Neural cell (in vitro differentiated cells): ENCODE data around the gene LTO1. TPM values are rescaled to one million over a fixed set of nuclear protein-coding genes. Genes with fewer than 3 reads are reported as not detected.

Experiments used
- H2AFZ ChIP-seq: fragments of 200-600, 300-800 bp; sonication (generic), shearing (Covaris generic); 2 replicates; pipeline ENCODE4 v1.6.0; 2014; ENCODE audit warnings: low read depth, mild to moderate bottlenecking, antibody characterized with exemption, low read length, moderate library complexity
- H3F3A ChIP-seq: fragments of 200-600 bp; shearing (Covaris generic); 2 replicates; pipeline ENCODE4 v1.6.1; 2016; ENCODE audit warnings: mild to moderate bottlenecking, moderate library complexity, mixed read lengths, antibody characterized with exemption, low read length; ENCODE audit not compliant: insufficient read depth, poor library complexity, severe bottlenecking
- H3K27ac ChIP-seq: fragments of 200-600, 300-800 bp; sonication (generic), shearing (Covaris generic); 2 replicates; pipeline ENCODE4 v1.5.1; 2014; ENCODE audit warnings: mild to moderate bottlenecking, low read length, moderate library complexity
- H3K27me3 ChIP-seq: fragments of 300-800, 200-600 bp; sonication (generic), shearing (Covaris generic); 2 replicates; pipeline ENCODE4 v1.6.0; 2014; ENCODE audit warnings: mild to moderate bottlenecking, low read depth, low read length, moderate library complexity; ENCODE audit not compliant: insufficient read depth
- H3K36me3 ChIP-seq: fragments of 300-800, 200-600 bp; sonication (generic), shearing (Covaris generic); 2 replicates; pipeline ENCODE4 v1.5.1; 2014; ENCODE audit warnings: mild to moderate bottlenecking, antibody characterized with exemption, low read length, moderate library complexity; ENCODE audit not compliant: insufficient read depth
- H3K4me2 ChIP-seq: fragments of 300-800, 200-600 bp; sonication (generic), shearing (Covaris generic); 2 replicates; pipeline ENCODE4 v1.6.0; 2014; ENCODE audit warnings: mild to moderate bottlenecking, low read length
- H3K4me3 ChIP-seq: fragments of 300-800, 200-600 bp; sonication (generic), shearing (Covaris generic); 2 replicates; pipeline ENCODE4 v1.5.1; 2014; ENCODE audit warnings: mild to moderate bottlenecking, low read length, moderate library complexity
- H3K79me2 ChIP-seq: fragments of 200-600 bp; shearing (Covaris generic); replicated peaks from 2 replicates; pipeline ENCODE4 v1.6.0; 2014; ENCODE audit warnings: mild to moderate bottlenecking, low read length, moderate library complexity; ENCODE audit not compliant: insufficient read depth
- H3K9ac ChIP-seq: fragments of 300-800, 200-600 bp; sonication (generic), shearing (Covaris generic); 2 replicates; pipeline ENCODE4 v1.6.1; 2016; ENCODE audit warnings: mild to moderate bottlenecking, low read length, mixed read lengths
- H3K9me2 ChIP-seq: fragments of 200-600 bp; shearing (Covaris generic); 2 replicates; pipeline ENCODE4 v1.6.1; 2016; ENCODE audit warnings: mild to moderate bottlenecking, low read length, mixed read lengths; ENCODE audit not compliant: insufficient read depth
- H3K9me3 ChIP-seq: fragments of 200-600, 300-800 bp; sonication (generic), shearing (Covaris generic); 2 replicates; pipeline ENCODE4 v1.6.1; 2016; ENCODE audit warnings: mild to moderate bottlenecking, mixed run types, low read length, moderate library complexity, mixed read lengths
- H4K20me1 ChIP-seq: fragments of 200-600 bp; shearing (Covaris generic); 2 replicates; pipeline ENCODE4 v1.6.1; 2016; ENCODE audit warnings: mild to moderate bottlenecking, mixed run types; ENCODE audit not compliant: insufficient read depth
- EP300 ChIP-seq: fragments of 450-650 bp; conservative IDR thresholded peaks from 2 replicates; pipeline ENCODE4 v1.6.1; 2014; ENCODE audit warnings: antibody characterized with exemption, mild to moderate bottlenecking, moderate library complexity; ENCODE audit not compliant: poor library complexity, severe bottlenecking
- EZH2 ChIP-seq: fragments of 200-600, 300-800 bp; shearing (Covaris generic), sonication (generic); IDR thresholded peaks from 2 replicates; pipeline ENCODE4 v1.6.1; 2014; ENCODE audit warnings: antibody characterized with exemption, low read length, borderline replicate concordance, mild to moderate bottlenecking; ENCODE audit not compliant: insufficient read depth, poor library complexity, severe bottlenecking
- MXI1 ChIP-seq: fragments of 450-650 bp; conservative IDR thresholded peaks from 2 replicates; pipeline ENCODE4 v1.6.1; 2014; ENCODE audit warnings: antibody characterized with exemption, mild to moderate bottlenecking; ENCODE audit not compliant: poor library complexity, severe bottlenecking
- POLR2AphosphoS5 ChIP-seq: IDR thresholded peaks from 2 replicates; pipeline ENCODE4 v1.6.1; 2012
- RAD21 ChIP-seq: fragments of 450-650 bp; conservative IDR thresholded peaks from 2 replicates; pipeline ENCODE4 v1.6.1; 2014; ENCODE audit warnings: antibody characterized with exemption, mild to moderate bottlenecking, moderate library complexity
- REST ChIP-seq: IDR thresholded peaks from 2 replicates; pipeline ENCODE4 v1.6.1; 2012; ENCODE audit warnings: borderline replicate concordance
- SMC3 ChIP-seq: fragments of 450-650 bp; conservative IDR thresholded peaks from 2 replicates; pipeline ENCODE4 v1.6.1; 2014; ENCODE audit warnings: antibody characterized with exemption, mild to moderate bottlenecking, moderate library complexity; ENCODE audit not compliant: poor library complexity
- TAF1 ChIP-seq: IDR thresholded peaks from 2 replicates; pipeline ENCODE4 v1.6.1; 2012; ENCODE audit warnings: low read depth
- polyA plus RNA-seq: library from polyadenylated mRNA; depleted of rRNA; stranded (reverse); fragments of >200 nt; gene quantifications from 2 replicates; pipeline ENCODE4 v1.2.3, GENCODE V29; 2014
- TF ChIP-seq, protein P1 (sequence below): fragments of 450-650 bp; IDR thresholded peaks from 2 replicates; pipeline ENCODE4 v1.5.1; 2014; ENCODE audit warnings: antibody characterized with exemption, mild to moderate bottlenecking, moderate library complexity; ENCODE audit not compliant: poor library complexity, severe bottlenecking

LTO1 gene
- polyA plus RNA-seq, 1 donor from 2014 or later = 44.4 TPM

- no peaks in the 10 kb centered on the region for H3K9me3 ChIP-seq
- no peak overlapping the region for H3K9ac ChIP-seq
- no peak overlapping the region for H3K27ac ChIP-seq
- no peak overlapping the region for H2AFZ ChIP-seq
- H3K36me3 ChIP-seq = no peaks in the 10 kb centered on the region
- peaks cover 19% of the 10 kb centered on the region for H3K27me3 ChIP-seq
- no peak overlapping the region for H3K4me3 ChIP-seq
- H3K9me2 ChIP-seq = no peaks in the 10 kb centered on the region
- no peak for TF ChIP-seq EP300
- no peaks in the 10 kb centered on the region for H4K20me1 ChIP-seq
- no peaks in the 10 kb centered on the region for H3F3A ChIP-seq
- peaks cover 32% of the 10 kb centered on the region for H3K79me2 ChIP-seq
- no peak overlapping the region for H3K4me2 ChIP-seq
Observed at GRCh38 chr11:69698362-69698761, 23.2 kb upstream of the LTO1 start.

DNA sequence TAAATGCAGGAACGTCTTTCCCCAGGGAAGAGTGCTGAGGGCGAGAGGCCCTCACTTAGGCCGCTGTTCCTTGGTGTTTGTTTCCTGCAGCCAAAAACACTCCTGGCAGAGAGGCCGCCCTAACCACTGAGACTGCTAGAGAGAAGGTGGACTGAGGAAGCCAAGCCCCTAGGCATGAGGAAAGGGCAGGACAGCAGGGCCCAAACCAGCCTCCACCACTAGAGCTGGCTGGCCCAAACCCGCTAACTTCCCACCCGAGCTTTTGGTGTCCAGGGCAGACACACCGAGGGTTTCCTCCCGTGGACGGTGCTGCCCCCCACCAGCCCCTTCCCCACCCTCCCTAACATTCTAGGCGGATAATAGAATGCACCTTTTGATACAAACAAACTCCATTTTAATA, 22.7 kb upstream of the LTO1 start:
- H4K20me1 ChIP-seq = no peaks in the 10 kb centered on the region
- no peaks in the 10 kb centered on the region for H3K9me2 ChIP-seq
- no peaks in the 10 kb centered on the region for H3K36me3 ChIP-seq
- no peak overlapping the region for H3K4me3 ChIP-seq
- no peaks in the 10 kb centered on the region for H3F3A ChIP-seq
- H3K4me2 ChIP-seq = no peak overlapping the region
- peaks cover 14% of the 10 kb centered on the region for H3K27me3 ChIP-seq
- no peak overlapping the region for H2AFZ ChIP-seq
- H3K9ac ChIP-seq = no peak overlapping the region
- H3K27ac ChIP-seq = no peak overlapping the region
- no peaks in the 10 kb centered on the region for H3K9me3 ChIP-seq
- TF ChIP-seq POLR2AphosphoS5 (no peak), REST (no peak), TAF1 (no peak), EP300 (no peak), EZH2 (no peak), RAD21 (no peak)
- TF ChIP-seq, protein P1, sequence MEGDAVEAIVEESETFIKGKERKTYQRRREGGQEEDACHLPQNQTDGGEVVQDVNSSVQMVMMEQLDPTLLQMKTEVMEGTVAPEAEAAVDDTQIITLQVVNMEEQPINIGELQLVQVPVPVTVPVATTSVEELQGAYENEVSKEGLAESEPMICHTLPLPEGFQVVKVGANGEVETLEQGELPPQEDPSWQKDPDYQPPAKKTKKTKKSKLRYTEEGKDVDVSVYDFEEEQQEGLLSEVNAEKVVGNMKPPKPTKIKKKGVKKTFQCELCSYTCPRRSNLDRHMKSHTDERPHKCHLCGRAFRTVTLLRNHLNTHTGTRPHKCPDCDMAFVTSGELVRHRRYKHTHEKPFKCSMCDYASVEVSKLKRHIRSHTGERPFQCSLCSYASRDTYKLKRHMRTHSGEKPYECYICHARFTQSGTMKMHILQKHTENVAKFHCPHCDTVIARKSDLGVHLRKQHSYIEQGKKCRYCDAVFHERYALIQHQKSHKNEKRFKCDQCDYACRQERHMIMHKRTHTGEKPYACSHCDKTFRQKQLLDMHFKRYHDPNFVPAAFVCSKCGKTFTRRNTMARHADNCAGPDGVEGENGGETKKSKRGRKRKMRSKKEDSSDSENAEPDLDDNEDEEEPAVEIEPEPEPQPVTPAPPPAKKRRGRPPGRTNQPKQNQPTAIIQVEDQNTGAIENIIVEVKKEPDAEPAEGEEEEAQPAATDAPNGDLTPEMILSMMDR = no peak
- H3K79me2 ChIP-seq = peaks cover 29% of the 10 kb centered on the region

DNA sequence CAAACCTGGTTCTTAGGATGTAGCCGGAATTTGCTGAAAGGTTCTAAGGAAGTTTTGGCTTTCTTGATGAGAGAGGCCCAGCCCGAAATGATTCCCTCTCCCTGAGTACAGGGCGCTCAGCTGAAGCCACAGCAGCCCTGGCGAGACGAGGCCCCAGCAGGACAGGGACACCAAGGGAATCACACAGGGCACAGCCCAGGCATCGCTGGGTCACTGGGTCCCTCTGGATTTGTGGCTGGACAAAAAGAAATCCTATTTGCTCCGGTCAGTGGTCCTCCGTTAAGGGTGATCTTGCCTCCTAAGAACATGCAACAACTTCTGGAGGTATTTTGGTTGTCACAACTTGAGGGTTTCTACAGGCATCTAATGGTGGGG, 22.3 kb upstream of the LTO1 start:
- TF ChIP-seq REST (no peak), TAF1 (no peak), MXI1 (no peak), RAD21 (no peak), SMC3 (no peak), EP300 (no peak), POLR2AphosphoS5 (no peak), EZH2 (no peak)
- TF ChIP-seq, protein P1 = no peak
- H3K4me2 ChIP-seq = no peak overlapping the region
- H3F3A ChIP-seq = no peaks in the 10 kb centered on the region
- peaks cover 10% of the 10 kb centered on the region for H3K27me3 ChIP-seq
- H3K4me3 ChIP-seq = no peak overlapping the region
- no peaks in the 10 kb centered on the region for H3K9me3 ChIP-seq
- H3K79me2 ChIP-seq = peaks cover 25% of the 10 kb centered on the region
- no peak overlapping the region for H3K9ac ChIP-seq
- H3K9me2 ChIP-seq = no peaks in the 10 kb centered on the region
- no peak overlapping the region for H2AFZ ChIP-seq
- no peaks in the 10 kb centered on the region for H3K36me3 ChIP-seq
- H3K27ac ChIP-seq = no peak overlapping the region
- H4K20me1 ChIP-seq = no peaks in the 10 kb centered on the region
